Measurements from ENCODE around the gene LLGL1.

LLGL1 gene

DNA sequence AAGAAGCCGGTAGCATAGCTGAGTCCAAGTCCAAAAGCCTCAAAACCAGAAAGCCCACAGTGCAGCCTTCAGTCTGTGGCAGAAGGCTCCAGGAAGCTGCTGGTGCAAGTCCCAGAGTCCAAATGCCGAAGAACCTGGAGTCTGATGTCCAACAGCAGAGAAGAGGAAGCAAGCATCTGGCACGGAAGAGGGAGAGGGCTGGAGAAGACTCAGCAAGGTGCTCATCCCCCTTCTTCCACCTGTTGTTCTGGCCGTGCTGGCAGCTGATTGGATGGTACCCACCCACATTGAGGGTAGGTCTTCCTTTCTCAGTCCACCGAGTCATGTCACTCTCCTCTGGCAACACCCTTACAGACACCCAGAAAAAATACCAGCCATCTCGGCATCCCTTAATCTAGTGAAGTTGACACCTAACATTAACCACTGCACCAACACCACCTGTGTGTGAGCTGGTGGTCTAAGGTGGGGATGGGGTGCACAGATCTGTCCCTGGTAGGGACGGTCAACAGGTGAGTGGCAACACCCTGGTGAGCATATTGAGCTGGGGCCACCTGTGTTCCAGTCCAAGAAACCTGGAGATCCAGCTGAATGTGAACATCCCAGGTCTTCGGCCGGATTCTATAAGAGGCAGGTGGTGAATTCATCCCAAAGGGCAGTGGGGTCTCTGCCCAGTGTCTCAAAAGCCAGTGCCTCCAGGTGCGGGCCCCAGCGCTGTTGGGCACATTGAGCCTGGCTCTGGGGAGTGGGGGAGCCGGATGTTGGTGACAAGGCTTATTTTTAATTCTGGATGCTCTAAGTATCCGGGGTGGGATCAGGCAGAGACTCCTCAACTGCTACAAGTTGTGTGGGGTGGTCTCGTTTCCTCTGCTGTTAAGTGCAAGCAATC lies 44.9 kb downstream of the LLGL1 start:
- DNase-seq (ENCODE audit: low spot score) = no peak

DNA sequence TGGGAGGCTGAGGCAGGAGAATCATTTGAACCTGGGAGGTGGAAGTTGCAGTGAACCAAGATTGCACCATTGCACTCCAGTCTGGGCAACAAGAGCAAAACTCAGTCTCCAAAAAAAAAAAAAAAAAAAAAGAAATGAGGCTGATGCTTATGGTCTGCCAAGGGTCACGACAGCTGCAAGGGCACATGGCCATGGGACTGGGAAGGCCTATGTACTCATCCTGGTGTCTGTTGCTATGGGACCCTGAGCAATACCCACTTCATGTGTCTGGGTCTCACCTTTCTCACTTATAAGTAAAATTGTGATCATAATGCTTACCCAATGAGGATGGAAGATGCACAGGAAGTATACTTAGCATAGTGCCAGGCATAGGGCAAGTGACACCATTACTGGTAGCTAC lies 51.6 kb downstream of the LLGL1 start:
- DNase-seq (ENCODE audit: low spot score) = no peak

DNA sequence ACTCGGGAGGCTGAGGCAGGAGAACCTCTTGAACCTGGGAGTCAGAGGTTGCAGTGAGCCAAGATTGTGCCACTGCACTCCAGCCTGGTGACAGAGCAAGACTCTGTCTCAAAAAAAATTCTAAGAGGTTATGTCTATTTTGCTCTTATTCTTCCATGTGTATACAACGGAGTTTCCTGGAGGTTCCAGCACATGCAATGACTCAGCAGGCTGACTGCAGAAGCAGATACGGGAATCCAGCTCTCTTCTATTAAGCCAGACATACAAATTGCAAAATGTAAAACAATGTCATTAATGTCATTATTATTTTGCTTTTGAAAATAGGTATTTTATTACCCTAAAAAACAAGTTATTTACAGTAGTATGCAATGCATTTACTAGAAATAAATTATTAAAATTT lies 53.4 kb downstream of the LLGL1 start:
- DNase-seq (ENCODE audit: low spot score) = no peak

DNA sequence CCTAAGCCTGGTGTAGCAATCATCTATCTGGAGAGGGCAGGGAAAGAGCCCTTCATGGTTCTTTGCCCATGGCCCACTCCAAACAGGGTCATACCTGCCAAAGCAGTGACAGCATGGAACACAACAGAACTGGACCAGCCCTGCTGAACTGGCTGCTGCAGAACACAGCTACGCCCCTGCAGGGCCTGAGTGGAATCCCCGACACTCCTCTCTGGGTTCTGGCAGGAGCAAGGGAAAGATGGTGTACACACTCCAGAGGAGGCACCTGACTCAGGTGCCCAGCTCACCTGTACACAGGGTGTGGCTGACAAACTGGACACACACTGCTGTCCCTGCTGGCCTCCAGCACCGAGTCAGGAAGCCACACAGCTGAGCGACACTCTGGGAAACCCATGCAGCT lies 54.8 kb downstream of the LLGL1 start:
- DNase-seq (ENCODE audit: low spot score) = no peak

DNA sequence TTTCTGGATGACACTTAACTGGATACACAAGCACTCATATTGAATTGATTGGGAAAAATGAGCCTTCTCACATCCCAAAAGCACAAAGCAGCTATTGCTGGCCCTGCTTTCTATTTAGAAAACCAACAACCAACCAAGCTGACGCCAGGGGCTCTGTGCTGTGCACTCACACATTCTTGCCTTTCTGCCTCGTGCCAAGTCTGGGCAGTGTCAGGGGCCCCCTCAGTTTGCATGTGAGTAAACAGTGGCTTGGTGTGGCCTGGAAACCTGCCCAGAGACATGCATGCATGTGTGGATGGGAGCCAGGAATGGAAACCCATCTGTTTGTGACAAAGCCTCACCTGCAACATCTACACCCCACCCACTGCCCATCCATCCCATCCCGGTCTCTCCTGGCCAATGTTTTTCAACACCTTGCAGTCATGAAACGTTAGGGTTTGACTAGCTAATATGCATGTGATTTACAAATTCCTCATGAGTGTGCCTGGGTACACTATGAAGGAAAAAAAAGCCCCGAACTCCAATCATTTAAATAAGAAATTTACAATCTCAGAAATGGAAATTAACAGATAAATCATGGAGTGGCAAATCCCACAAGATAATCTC lies 55.4 kb downstream of the LLGL1 start:
- no peak for DNase-seq (ENCODE audit: low spot score)

DNA sequence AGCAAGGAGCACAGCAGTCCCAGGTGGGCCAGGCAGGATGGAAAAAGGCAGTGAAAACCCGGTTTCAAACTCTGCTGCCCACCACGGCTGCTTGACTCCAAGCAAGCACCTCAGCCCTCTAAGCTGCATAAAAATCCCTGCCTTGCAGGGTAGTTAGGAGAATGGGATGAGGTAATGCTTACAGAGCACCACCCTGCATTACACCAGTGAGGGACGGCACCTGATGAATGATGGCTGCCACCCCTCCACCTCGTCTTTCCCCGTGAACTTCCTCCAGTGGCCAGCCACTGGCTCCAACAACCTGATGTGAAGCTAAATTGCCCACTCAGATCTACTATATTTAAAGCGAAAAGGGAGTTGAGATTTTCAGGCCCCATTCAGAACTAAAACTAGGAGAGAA lies 56.4 kb downstream of the LLGL1 start:
- DNase-seq (ENCODE audit: low spot score) = no peak

DNA sequence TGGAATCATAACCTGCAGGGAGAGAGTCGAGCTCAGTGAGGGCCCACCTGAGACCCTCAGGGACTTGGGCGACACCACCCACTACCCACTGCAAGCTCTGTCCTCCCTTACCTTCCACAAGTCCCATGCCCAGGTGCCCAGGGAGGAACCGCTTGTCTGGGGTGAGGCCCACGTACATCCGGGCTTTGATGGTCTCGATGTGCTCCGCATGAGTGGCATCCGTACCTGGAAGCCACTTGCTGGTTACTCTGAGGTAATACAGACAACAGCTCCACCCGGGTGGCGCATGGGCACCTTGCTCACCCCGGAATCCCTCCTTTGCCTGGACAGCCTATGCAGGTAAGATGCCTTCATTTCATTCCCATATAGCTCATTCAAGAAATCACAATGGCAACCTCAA lies 59.9 kb downstream of the LLGL1 start:
- no peak for DNase-seq (ENCODE audit: low spot score)

DNA sequence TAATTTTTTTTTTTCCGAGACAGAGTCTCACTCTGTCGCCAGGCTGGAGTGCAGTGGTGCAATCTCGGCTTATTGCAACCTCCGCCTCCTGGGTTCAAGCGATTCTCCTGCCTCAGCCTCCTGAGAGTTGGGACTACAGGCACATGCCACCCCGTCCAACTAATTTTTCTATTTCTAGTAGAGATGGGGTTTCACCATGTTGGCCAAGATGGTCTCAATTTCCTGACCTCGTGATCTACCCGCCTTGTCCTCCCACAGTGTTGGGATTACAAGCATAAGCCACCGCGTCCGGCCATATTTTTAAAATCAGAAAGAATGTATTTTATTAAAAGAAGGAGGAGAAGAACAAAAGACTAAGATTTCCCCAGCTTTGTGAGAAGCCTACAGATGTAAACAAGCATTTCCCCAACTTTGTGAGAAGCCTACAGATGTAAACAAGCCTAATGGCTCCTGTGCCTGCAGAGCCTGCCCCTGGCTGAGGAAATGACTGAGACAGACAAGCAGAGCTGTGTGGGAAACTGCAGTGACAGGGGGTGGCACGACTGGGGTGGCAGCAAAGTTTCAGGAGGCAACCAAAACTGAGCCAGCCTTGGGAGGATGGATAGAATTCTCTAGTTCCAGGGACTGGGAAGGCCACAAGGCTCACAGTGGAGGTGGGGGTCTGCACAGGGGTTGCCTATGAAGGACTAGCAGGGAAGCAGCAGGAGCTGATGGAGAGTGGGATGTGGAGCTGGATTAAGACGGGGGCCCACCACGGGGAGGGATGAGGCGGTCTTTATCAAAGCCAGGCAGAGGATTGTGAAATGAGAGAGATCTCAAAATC lies 66.5 kb downstream of the LLGL1 start:
- DNase-seq (ENCODE audit: low spot score) = no peak

All from hepatic stellate cell (primary cell).